Right renal pelvis (tissue), 4 donors: ENCODE measurements around the gene COL26A1. TPM values are rescaled to one million over a fixed set of nuclear protein-coding genes. Genes with fewer than 3 reads are reported as not detected.
"Not testable (repeated sequence)": the region's sequence is repeated elsewhere in the genome, so short reads cannot be mapped to it uniquely, and the experiment has no call there.

Experiments used
- DNase-seq, 4 donors: peaks; one replicate each; pipeline ENCODE4 v3.0.0-alpha.2; 2013; ENCODE audit warnings: low read depth in 4 of 4, low spot score in 3 of 4, missing footprints in 1 of 4
- polyA plus RNA-seq, 4 donors: library from polyadenylated mRNA; unstranded; fragments of 120-200 nt; gene quantifications; one replicate each; pipeline ENCODE4 v1.2.1, GENCODE V29; 2013; ENCODE audit not compliant: insufficient read length in 4 of 4

The COL26A1 gene
- polyA plus RNA-seq, 4 donors = 24.7 to 32.5 (median 25.7) TPM

DNA sequence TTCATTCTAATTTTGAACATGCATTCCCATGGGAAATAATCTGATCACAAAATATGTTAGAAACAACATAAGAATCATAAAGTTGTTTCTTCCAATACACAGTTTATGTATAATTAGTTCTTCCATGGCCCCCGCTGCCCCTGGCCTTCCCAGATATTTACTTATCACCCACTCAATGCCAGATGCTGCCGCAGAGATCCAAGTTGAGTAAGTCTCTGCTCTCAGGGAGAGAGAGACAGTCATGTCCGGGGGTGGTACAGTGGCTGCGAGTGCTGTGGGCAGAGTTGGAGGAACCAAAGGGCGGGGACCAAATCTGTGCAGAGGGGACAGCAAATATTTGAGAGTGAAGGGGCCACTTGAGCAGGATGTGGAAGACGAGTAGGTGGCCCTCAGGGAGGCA is 37.1 kb downstream of the COL26A1 start:
- DNase-seq = no peak

DNA sequence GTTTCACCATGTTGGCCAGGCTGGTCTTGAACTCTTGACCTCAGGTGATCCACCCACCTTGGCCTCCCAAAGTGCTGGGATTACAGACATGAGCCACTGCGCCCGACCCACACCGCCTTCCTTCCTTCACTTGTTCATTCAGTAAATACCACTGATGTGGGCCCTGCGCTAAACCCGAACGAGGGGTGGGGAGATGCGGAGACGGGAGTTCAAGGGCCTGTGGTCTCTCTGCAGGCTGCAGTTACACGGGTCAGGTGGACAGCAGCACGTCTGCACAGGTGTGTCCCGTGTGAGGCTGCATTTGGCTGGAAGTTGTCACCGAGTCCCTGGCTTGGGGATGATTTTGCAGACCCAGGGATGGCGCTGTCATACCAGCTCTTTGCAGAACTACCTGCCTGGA is 38.1 kb downstream of the COL26A1 start:
- no peak for DNase-seq

DNA sequence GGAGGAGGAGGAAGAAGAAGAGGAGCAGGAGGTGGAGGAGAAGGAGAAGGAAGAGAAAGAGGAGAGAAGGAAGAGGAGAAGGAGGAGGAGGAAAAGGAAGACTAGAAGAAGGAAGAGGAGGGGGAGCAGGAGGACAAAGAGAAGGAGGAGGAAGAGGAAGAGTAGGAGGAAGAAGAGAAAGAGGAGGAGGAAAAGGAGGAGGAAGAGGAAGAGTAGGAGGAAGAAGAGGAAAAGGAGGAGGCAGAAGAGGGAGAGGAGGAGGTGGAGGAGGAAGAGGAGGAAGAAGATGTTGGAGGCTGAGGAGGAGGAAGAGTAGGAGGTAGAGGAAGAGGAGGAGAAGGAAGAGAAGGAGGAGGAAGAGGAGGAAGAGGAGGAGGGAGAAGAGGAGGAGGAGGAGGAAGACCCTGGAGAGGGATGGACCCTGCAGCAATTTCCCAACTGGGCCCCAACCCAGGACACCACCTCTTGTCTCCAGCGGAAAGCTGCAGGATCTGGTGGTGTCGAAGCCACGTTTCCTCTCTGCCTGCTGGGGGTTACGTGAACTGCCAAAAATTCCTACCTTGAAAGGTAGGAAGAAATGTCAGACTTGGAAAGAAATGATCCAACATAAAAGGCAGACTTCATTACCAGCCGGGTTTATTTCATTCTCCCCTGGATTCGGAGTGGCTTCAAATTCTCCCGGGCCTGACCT is 38.9 kb downstream of the COL26A1 start:
- no peak for DNase-seq

GRCh38 chr7:101402081-101402779 is 39.6 kb downstream of the COL26A1 start:
- peak in 1 of 4 donors; percentile 25 for DNase-seq

DNA sequence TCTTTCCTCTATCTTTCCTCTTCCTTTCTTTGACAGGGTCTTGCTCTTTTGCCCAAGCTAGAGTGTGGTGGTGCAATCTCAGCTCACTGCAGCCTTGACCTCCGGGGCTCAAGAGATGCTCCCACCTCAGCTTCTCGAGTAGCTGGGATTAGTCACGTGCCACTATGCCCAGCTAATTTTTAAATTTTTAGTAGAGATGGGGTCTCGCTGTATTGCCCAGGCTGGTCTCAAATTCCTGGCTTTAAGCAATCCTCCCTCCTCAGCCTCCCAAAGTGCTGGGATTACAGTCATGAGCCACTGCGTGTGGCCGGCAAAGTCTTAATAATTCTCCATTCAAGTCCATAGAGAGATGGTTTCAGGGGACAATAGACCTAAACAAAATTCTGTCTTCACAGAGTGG is 40.2 kb downstream of the COL26A1 start:
- no peak for DNase-seq

- no peak for DNase-seq
These were observed 42.9 kb downstream of the COL26A1 start for GRCh38 chr7:101405474-101406067.

DNA sequence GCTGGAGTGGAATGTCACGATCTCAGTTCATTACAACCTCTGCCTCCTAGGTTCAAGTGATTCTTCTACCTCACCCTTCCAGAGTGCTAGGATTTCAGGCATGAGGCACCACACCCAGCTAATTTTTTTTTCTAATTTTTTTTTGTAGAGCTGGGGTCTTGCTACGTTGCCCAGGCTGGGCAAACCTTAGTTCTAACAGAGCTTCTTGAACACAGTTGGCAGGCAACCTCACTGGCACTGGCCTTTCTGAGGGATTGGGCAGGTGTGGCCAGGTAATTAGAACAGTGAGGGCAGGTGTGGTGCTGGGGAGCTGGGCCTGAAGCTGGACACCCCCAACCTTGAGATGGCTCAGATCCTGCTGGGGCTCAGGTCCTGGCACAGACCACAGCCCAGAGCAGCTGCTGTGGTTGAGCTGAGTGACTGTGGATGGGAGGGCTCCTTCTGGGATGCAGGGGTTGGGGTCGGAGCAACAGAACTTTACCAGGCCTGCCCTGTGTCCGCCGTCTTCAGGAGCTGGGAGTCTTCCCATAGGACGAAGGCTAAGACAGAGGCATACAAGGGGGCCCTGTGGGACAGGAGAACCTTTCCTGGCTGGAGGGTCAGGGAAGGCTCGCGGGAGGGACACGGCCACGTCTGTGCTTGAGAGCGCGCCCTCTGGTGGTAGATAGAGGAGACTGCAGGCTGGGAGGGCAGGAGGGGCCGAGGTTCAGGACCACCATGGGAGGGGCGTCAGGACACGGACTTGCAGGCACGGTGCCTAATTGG is 48.2 kb downstream of the COL26A1 start:
- peak in 1 of 4 donors; percentile 46 for DNase-seq

- DNase-seq = no peak
These were observed 48.8 kb downstream of the COL26A1 start for GRCh38 chr7:101411508-101411874.

GRCh38 chr7:101412976-101413375 is 50.3 kb downstream of the COL26A1 start:
- no peak for DNase-seq

- no peak for DNase-seq
These were observed 56.0 kb downstream of the COL26A1 start for GRCh38 chr7:101418694-101419093.

DNA sequence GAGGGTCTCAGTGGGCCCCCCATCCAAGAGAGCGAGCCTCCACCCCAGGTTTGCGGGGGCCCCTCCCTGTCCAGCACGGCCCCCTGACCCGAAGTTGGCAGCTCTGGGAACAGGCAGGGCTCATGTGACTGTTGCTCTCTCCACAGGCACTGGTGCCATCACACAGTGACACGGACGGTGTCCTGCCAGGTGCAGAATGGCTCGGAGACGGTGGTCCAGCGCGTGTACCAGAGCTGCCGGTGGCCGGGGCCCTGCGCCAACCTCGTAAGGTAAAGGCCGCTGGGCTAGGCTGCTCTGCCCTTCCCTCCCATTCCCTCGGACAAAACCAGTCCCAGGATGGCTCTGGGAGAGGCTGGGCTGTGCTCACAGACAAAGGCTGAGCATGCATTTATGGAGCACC is 57.2 kb downstream of the COL26A1 start:
- no peak for DNase-seq

GRCh38 chr7:101420436-101420835 is 57.8 kb downstream of the COL26A1 start:
- DNase-seq = no peak

DNA sequence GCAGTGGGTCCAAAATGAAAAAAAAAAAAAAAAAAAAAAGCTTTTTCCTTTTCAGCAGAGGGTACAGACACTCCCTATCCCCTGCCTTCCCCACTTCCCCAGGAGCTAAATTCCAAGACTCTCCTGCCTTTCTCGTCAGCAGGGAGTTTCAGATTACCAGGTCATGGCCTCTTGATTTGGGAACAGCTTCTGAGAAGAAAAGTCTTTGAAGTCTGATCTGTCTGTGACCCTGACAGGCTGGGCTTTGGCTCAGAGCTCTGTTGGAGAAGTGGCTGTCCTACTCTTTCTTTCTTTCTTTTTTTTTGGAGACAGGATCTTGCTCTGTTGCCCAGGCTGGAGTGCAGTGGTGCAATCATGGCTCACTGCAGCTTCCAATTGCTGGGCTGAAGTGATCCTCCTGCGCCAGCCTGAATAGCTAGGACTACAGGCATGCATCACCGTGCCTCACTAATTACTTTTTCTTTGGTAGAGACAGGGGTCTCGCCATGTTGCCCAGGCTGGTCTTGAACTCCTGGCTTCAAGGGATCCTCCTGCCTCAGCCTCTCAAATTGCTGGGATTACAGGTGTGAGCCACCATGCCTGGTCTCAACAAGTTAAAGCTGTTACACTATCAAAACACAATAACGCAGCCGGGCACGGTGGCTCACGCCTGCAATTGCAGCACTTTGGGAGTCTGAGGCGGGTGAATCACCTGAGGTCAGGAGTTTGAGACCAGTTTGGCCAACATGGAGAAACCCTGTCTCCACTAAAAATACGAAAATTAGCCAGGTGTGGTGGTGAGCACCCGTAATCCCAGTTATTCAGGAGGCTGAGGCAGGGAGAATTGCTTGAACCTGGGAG is 59.9 kb downstream of the COL26A1 start:
- no peak for DNase-seq

GRCh38 chr7:101426303-101427011 is 63.8 kb downstream of the COL26A1 start:
- no peak for DNase-seq

DNA sequence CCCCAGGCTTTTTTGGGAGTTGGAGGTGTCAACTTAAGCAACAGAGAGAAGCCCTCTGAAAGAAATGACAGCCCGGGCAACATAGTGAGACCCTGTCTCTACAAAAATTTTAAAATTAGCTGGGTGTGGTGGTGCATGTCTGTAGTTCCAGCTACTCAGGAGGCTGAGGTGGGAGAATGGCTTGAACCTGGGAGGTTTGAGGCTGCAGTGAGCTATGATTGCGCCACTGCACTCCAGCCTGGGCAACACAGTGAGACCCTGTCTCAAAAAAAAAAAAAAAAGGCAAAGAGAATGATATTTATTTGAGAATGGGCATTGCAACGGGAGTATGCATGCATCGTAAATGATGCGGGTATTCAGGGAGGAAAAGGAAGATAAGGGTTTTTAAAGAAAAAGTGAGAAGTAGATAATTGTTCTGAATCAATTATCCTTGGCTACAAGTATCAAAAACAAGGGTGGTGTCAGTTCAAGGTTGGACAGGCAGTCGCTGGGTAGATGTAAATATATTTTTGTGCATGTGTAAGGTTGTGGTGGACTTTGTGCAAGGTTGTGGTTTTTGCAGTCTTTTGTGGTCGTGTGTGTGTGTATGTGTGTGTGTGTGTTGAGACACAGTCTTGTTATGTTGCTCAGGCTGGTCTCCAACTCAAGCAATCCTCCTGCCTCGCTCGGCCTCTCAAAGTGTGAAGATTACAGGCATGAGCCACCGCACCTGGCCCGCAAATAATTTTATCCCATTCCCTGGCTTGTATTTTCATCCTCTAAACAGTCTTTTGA is 65.6 kb downstream of the COL26A1 start:
- no peak for DNase-seq

GRCh38 chr7:101432316-101432715 is 69.6 kb downstream of the COL26A1 start:
- DNase-seq = no peak

DNA sequence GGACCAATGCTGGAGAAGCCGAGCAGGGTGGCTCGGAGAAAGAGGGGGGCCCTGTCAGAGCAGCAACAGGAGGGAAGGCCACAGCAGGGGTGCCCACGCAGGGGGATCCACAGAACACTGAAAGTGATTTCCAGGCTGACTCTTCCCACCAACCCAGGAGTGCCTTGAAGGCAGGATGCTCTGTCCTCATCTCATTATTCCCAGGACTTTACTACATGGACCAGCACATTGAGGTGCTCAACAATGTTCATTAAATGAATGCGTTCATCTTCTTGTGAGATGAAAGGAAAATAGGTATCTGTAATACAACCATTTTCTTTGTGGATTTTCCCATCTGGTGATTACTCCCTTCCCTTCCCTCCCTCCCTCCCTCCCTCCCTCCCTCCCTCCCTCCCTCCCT is 71.0 kb downstream of the COL26A1 start:
- DNase-seq = no peak

GRCh38 chr7:101434155-101434554 is 71.5 kb downstream of the COL26A1 start:
- not testable (repeated sequence) for DNase-seq
